ENCODE measurements around the gene HERC5.

GRCh38 chr4:88446124-88446523 is 10.8 kb upstream of the HERC5 start:
- no peak for TF ChIP-seq BHLHE40 (IDR thresholded peaks at IDR 0.05; ENCODE audit: borderline replicate concordance)
- TF ChIP-seq SP1 (IDR thresholded peaks at IDR 0.05): no peak
- TF ChIP-seq FOXK2 (IDR thresholded peaks at IDR 0.05): no peak
- no peak for TF ChIP-seq NFRKB (IDR thresholded peaks at IDR 0.05)
- TF ChIP-seq ARNT (IDR thresholded peaks at IDR 0.05): no peak
- no peak for TF ChIP-seq TARDBP (IDR thresholded peaks at IDR 0.05)
- TF ChIP-seq SUZ12 (IDR thresholded peaks at IDR 0.05): no peak
- no peak for TF ChIP-seq ELF4 (IDR thresholded peaks at IDR 0.05)
- TF ChIP-seq, protein P1, sequence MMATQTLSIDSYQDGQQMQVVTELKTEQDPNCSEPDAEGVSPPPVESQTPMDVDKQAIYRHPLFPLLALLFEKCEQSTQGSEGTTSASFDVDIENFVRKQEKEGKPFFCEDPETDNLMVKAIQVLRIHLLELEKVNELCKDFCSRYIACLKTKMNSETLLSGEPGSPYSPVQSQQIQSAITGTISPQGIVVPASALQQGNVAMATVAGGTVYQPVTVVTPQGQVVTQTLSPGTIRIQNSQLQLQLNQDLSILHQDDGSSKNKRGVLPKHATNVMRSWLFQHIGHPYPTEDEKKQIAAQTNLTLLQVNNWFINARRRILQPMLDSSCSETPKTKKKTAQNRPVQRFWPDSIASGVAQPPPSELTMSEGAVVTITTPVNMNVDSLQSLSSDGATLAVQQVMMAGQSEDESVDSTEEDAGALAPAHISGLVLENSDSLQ (IDR thresholded peaks at IDR 0.05): no peak
- no peak for TF ChIP-seq HDGF (IDR thresholded peaks at IDR 0.05; ENCODE audit: borderline replicate concordance)
- TF ChIP-seq ZNF384 (IDR thresholded peaks at IDR 0.05): no peak
- no peak for TF ChIP-seq CTBP1 (IDR thresholded peaks at IDR 0.05; ENCODE audit: borderline replicate concordance)

All from HEK293T (cell line).